ENCODE results near the gene RFXANK. TPM values are rescaled to one million over a fixed set of nuclear protein-coding genes. Genes with fewer than 3 reads are reported as not detected.
"Not testable (repeated sequence)": the region's sequence is repeated elsewhere in the genome, so short reads cannot be mapped to it uniquely, and the experiment has no call there.

The RFXANK gene
- total RNA-seq, 2 experiments from 2014 or later: 105 to 114 TPM

GRCh38 chr19:19147344-19147743 is 44.7 kb upstream of the RFXANK start:
- no peak for TF ChIP-seq CTCF (conservative IDR thresholded peaks at IDR 0.05; ENCODE audit: low read length)
- TF ChIP-seq EZH2phosphoT487 (IDR thresholded peaks at IDR 0.05; ENCODE audit: borderline replicate concordance, low read depth, low read length): no peak
- H2AFZ ChIP-seq (ENCODE audit: low read length): no peak overlapping the region
- no peaks in the 10 kb centered on the region for H4K20me1 ChIP-seq (ENCODE audit: insufficient read depth, low read length)
- intact Hi-C loops (cut with micrococcal nuclease; ENCODE audit: unreplicated experiment): no loop called here
- H3K9me2 ChIP-seq (ENCODE audit: insufficient read depth, low read length): no peaks in the 10 kb centered on the region
- peaks cover 84% of the 10 kb centered on the region for H3K36me3 ChIP-seq (ENCODE audit: insufficient read depth, low read length)
- H3K4me2 ChIP-seq (ENCODE audit: low read length): no peak overlapping the region
- BruUV-seq (replicated peaks): no TSS peak
- H3K27ac ChIP-seq (ENCODE audit: low read depth, low read length, poor library complexity, severe bottlenecking): peak overlapping the region; percentile 46
- DNase-seq (ENCODE audit: low spot score): no peak
- no peaks in the 10 kb centered on the region for H3K9me3 ChIP-seq (ENCODE audit: low read length)
- peaks cover 1% of the 10 kb centered on the region; the same call in 1 of the 2 replicates for H3K79me2 ChIP-seq (ENCODE audit: insufficient read depth, low read depth, low read length)
- POLR2A ChIA-PET: interaction anchor here (0.5 to 2.1 kb wide), 5 partner anchors 9 to 89 kb away, joined by 3 to 7 read pairs (median 5); no protein-coding TSS in a partner anchor
- CTCF ChIA-PET (ENCODE audit: unreplicated experiment): interaction anchor here (0.9 to 2.4 kb wide), 2 partner anchors 11 to 27 kb away, joined by 3 to 17 read pairs; no protein-coding TSS in a partner anchor
- H3K4me3 ChIP-seq (ENCODE audit: low read depth, low read length, poor library complexity, severe bottlenecking): no peak overlapping the region
- peaks cover 69% of the 10 kb centered on the region for H3K4me1 ChIP-seq (ENCODE audit: insufficient read depth, low read length, poor library complexity, severe bottlenecking)

GRCh38 chr19:19148504-19148903 is 43.6 kb upstream of the RFXANK start:
- H3K9me3 ChIP-seq (ENCODE audit: low read length); DNase-seq (ENCODE audit: low spot score); H3K4me2 ChIP-seq (ENCODE audit: low read length); H3K9me2 ChIP-seq (ENCODE audit: insufficient read depth, low read length); H3K4me3 ChIP-seq (ENCODE audit: low read depth, low read length, poor library complexity, severe bottlenecking); H2AFZ ChIP-seq (ENCODE audit: low read length); intact Hi-C loops (cut with micrococcal nuclease; ENCODE audit: unreplicated experiment); H3K27ac ChIP-seq (ENCODE audit: low read depth, low read length, poor library complexity, severe bottlenecking); BruUV-seq (replicated peaks); CTCF ChIA-PET (ENCODE audit: unreplicated experiment); H4K20me1 ChIP-seq (ENCODE audit: insufficient read depth, low read length): not testable (repeated sequence)
- POLR2A ChIA-PET: interaction anchor here (1.0 to 1.8 kb wide), 4 partner anchors 12 to 26 kb away, joined by 3 to 5 read pairs (median 4); no protein-coding TSS in a partner anchor
- Histone ChIP-seq H3K36me3 (ENCODE audit: insufficient read depth, low read length) (peaks cover 89% of the 10 kb centered on the region), H3K4me1 (ENCODE audit: insufficient read depth, low read length, poor library complexity, severe bottlenecking) (peaks cover 76% of the 10 kb centered on the region), H3K79me2 (ENCODE audit: insufficient read depth, low read depth, low read length) (peaks cover 13% of the 10 kb centered on the region; the same call in 1 of the 2 replicates)

GRCh38 chr19:19149435-19149834 is 42.6 kb upstream of the RFXANK start:
- peaks cover 76% of the 10 kb centered on the region for H3K4me1 ChIP-seq (ENCODE audit: insufficient read depth, low read length, poor library complexity, severe bottlenecking)
- DNase-seq (ENCODE audit: low spot score): no peak
- CTCF ChIA-PET (ENCODE audit: unreplicated experiment): no interaction called here
- intact Hi-C loops (cut with micrococcal nuclease; ENCODE audit: unreplicated experiment): no loop called here
- H2AFZ ChIP-seq (ENCODE audit: low read length): no peak overlapping the region
- H3K4me3 ChIP-seq (ENCODE audit: low read depth, low read length, poor library complexity, severe bottlenecking): no peak overlapping the region
- H3K36me3 ChIP-seq (ENCODE audit: insufficient read depth, low read length): peaks cover 88% of the 10 kb centered on the region
- H4K20me1 ChIP-seq (ENCODE audit: insufficient read depth, low read length): no peaks in the 10 kb centered on the region
- H3K9me2 ChIP-seq (ENCODE audit: insufficient read depth, low read length): no peaks in the 10 kb centered on the region
- TF ChIP-seq CTCF (conservative IDR thresholded peaks at IDR 0.05; ENCODE audit: low read length): no peak
- TF ChIP-seq EZH2phosphoT487 (IDR thresholded peaks at IDR 0.05; ENCODE audit: borderline replicate concordance, low read depth, low read length): no peak
- no TSS peak for BruUV-seq (replicated peaks)
- POLR2A ChIA-PET: interaction anchor here (0.9 to 1.2 kb wide), 3 partner anchors 12 to 119 kb away, joined by 3 to 4 read pairs (median 3); no protein-coding TSS in a partner anchor
- H3K79me2 ChIP-seq (ENCODE audit: insufficient read depth, low read depth, low read length): peaks cover 22% of the 10 kb centered on the region
- peak overlapping the region; percentile 41 for H3K27ac ChIP-seq (ENCODE audit: low read depth, low read length, poor library complexity, severe bottlenecking)
- no peak overlapping the region for H3K4me2 ChIP-seq (ENCODE audit: low read length)
- H3K9me3 ChIP-seq (ENCODE audit: low read length): no peaks in the 10 kb centered on the region
